Left cardiac atrium (tissue), 4 donors: Measurements from ENCODE around the gene GSK3B. TPM values are rescaled to one million over a fixed set of nuclear protein-coding genes. Genes with fewer than 3 reads are reported as not detected.
"Not testable (repeated sequence)": the region's sequence is repeated elsewhere in the genome, so short reads cannot be mapped to it uniquely, and the experiment has no call there.

Source experiments
- ATAC-seq, 2 donors: fragments of 200-7000 bp; cut with Tn5 transposase; one replicate each; pipeline ENCODE4 v1.9.1; 2020; ENCODE audit warnings: mild to moderate bottlenecking in 2 of 2, moderate library complexity in 2 of 2
- DNase-seq: peaks from one replicate; pipeline ENCODE4 v3.0.0-alpha.2; 2020
- intact Hi-C, 2 donors: fragments of 100-400 bp; cut with DNase I; formaldehyde crosslinking; loops; one replicate each; pipeline versions ENCODE4 v1.14.1 to v1.15.1; 2022 to 2023
- total RNA-seq, 2 donors: library from RNA; stranded (reverse); fragmentation: NEBNext Ultra II Directional; extraction: Animal tissue kit (Norgen Biotek cat#: 25700); gene quantifications; one replicate each; pipeline ENCODE4 v1.2.1, GENCODE V29; 2021
- donor health status: DM: no; HTN: yes; CAD: no.
- donor health status: DM: no; HTN: yes; CAD: no; lungs with severe emphysema.
- donor health status: DM: yes; HTN: yes; CAD: no.
- donor health status: Dilated cardiomyopathy.

GSK3B gene
- total RNA-seq, 2 donors from 2014 or later, result 37.0 to 39.1 TPM

DNA sequence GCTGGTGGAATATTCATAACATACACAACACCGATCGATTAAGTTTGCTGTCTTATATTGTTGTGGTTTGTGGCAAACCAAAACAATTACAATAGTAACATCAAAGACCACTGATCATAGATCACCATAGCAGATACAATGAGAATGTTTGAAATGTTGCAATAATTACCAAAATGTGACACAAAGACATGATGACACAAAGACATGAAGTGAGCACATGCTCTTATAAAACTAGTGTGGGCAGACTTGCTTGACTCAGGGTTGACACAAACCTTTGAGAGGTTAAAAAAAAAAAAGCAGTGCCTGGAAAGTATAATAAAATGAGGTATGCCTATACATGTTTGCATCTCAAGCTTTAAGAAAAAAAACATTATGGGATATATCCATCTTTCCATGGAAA is 182.0 kb downstream of the GSK3B start:
- intact Hi-C loops, result no loop called here
- ATAC-seq, result no peak
- no peak for DNase-seq

DNA sequence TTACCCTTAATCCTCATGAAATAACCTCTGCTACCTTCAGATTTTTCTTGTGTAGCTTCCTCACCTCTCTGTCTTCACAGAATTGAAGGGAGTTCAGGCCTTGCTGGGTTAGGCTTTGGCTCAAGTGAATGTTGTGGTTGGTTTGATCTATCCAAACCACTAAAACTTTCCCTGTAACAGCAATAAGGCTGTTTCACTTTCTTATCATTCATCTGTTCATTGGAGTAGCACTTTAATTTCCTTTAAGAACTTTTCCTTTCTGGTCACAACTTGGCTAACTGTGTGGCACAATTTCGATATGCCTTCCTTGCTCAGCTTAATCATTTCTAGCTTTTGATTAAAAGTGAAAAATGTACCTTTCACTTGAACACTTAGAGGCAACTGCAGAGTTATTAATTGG is 182.5 kb downstream of the GSK3B start:
- no peak for ATAC-seq
- DNase-seq, result no peak
- intact Hi-C loops, result no loop called here

DNA sequence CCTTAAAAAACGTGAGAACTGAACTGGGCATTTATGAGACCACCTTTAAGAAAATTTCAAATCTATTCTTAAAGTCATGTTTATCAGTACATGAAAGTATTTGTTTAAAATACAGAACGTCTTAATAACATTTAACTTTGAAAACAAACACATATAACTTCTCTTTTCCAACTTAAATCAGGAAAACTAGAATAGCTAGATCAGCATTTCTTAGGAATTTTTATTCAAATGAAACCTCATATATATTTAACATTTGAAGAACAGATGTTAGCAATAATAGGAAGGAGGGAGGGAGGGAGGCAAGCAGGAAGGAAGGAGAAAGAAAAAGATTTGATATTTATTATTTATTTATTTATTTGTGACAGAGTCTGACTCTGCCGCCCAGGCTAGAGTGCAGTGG is 192.2 kb downstream of the GSK3B start:
- intact Hi-C loops, result no loop called here
- DNase-seq, result no peak
- ATAC-seq, result no peak

DNA sequence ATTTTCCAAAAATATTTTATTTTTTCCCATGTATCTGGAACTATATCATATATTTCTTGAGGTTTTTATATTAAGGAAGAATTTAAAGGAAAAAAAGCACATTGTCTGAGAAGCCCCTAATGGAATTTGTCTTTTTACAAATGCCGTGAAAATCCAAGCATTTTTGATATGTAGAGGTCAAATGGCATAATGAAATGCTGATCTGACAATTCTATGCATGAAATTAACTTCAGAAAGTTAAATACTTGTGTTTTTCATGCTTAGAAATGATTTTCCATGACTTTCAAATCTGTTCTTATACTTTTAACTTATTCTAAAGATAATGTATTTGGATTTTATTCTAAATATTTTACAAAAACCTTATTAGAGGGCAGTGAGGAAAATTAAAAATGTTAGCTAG is 193.1 kb downstream of the GSK3B start:
- ATAC-seq (no peak), DNase-seq (no peak)
- intact Hi-C loops, result no loop called here

DNA sequence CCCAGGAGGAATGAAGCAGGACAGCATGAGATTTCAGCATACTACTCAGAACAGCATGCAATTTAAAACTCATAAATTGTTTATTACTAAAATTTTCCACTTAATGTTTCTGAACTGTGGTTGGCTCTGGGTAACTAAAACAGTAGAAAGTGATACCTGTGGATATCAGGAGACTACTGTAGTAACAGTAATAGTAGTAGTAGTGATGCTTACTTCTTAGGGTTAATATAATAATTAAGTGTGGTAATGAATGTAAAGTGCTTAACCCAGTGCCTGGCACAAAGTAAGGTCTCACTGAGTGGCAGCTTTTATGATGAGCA is 195.1 kb downstream of the GSK3B start:
- intact Hi-C loops, result loop anchor here in 1 of 2 donors (10.0 kb wide), 1 partner anchor 196 kb away; the partner anchor contains the start of gene GSK3B

DNA sequence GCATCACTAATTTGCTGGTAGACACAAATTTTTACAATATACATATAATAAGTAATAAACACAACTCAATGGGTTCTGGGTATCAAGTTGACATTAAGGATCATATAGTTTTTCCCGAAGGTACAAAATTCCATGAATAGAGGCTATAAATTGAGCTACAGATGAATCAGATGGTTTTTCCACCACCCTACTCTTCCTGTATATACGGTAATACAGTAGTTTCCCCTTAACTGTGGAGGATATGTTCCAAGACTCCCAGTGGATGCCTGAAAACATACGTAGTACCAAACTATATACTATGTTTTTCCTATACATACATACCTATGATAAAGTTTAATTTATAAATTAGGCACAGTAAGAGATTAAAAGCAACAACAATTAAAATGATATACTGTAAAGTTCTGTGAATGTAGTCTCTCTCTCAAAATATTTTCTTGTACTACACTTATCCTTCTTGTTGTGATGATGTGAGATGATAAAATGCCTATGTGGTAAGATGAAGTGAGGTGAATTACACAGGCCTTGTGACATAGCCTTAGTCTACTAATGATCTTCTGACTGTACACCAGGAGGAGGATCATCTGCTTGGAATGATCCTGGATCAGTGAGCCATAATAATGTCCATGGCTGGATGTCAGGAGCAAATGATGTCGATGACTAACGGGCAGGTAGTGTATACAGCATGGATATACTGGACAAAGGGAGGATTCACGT is 195.6 kb downstream of the GSK3B start:
- ATAC-seq (no peak), DNase-seq (no peak)
- intact Hi-C loops, result loop anchor here in 1 of 2 donors (10.0 kb wide), 1 partner anchor 196 kb away; the partner anchor contains the start of gene GSK3B

More for the DNA sequence above, 195.1 kb downstream of the GSK3B start:
- ATAC-seq (no peak), DNase-seq (no peak)

DNA sequence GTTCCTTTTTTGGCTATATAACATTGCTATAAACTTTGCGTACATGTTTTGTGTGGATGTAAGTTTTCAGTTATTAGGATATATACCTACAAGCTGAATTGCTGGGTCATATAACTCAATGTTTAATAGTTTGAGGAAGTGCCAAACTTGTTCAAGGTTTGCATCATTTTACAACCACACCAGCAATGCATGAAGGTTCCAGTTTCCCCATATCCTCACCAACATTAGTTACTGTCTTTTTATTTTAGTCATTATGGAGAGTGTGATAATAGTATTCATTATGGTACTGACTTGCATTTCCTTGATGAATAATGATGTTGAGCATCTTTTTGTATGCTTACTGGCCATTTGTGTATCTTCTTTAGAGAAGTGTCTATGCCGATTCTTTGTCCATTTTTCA is 200.1 kb downstream of the GSK3B start:
- no peak for ATAC-seq
- no peak for DNase-seq
- intact Hi-C loops, result loop anchor here (5.0 to 10.0 kb wide), 4 partner anchors 198 to 303 kb away; partner anchors contain the start of gene GSK3B (in 2 of the 2)

DNA sequence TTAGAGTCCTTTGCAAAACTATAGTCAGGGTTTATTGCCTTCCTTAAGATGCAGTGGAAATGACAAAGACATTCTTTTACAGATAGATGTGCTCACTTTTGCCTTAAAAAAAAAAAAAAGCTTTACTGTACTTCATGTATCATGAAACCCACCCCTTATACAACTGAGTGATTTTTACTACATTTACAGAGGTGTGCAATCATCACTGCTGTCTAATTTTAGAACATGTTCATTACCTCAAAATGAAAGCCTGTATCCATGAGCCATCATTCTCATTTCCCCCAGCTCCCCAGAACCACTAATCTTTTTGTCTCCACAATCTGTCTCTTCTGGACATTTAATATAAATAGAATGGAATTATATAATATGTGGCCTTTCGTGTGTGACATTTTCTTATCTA is 200.5 kb downstream of the GSK3B start:
- DNase-seq, result no peak
- intact Hi-C loops, result loop anchor here (5.0 to 10.0 kb wide), 4 partner anchors 199 to 304 kb away; partner anchors contain the start of gene GSK3B (in 2 of the 2)
- ATAC-seq, result no peak

DNA sequence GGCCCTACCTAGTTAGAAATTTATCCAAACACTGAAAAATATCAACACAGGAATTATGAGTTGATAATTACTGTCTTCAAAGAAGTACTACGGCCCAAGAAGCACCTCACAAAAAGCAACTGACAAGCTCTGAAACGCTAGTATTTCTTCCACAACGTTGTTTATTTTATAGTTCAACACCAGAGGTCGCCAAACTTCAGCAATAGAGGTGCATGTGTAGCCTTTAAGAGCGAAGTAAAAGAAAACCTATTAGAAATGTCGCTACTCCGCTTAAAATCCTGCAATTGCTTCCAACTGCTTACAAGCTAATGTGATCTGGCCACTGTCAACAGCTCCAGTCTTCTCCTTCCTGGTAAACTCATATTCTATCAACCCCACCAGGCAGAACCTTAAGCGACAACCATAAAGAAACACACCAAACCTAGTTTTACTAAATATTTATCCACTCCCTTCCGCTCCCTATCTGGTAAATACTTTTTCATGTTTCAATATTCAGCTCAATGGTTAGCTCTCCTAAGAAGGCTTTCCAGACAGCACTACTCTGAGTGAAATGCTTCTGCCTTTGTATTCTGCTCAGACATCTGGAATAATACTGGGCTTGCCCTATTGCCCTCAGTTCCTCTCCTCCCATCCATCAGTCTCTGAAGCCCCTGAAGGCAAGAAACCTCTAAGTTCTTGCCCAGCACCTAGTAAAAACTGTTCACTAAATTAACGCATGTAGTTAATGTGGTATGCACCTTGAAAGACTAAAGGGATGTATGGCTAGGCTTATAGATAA is 202.1 kb downstream of the GSK3B start:
- intact Hi-C loops, result loop anchor here (5.0 to 10.0 kb wide), 4 partner anchors 200 to 305 kb away; partner anchors contain the start of gene GSK3B (in 2 of the 2)
- DNase-seq, result no peak
- peak; percentile 81 to 84 for ATAC-seq

DNA sequence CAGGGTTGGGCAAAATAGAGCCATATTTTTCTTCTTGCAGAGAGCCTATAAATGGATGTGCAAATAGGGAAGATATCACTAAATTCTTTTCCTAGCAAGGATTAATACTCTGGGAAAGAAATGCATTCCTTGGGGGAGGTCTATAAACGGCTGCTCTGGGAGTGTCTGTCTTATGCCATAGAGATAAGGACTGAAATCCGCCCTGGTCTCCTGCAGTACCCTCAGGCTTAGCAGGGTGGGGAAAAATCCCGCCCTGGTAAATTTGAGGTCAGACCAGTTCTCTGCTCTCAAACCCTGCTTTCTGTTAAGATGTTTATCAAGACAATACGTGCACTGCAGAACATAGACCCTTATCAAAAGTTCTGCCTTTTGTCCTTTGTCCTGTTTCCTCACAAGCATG is 205.6 kb downstream of the GSK3B start:
- intact Hi-C loops, result loop anchor here in 1 of 2 donors (2.0 kb wide), 1 partner anchor 66 kb away; no protein-coding TSS in a partner anchor
- DNase-seq, ATAC-seq: not testable (repeated sequence)

DNA sequence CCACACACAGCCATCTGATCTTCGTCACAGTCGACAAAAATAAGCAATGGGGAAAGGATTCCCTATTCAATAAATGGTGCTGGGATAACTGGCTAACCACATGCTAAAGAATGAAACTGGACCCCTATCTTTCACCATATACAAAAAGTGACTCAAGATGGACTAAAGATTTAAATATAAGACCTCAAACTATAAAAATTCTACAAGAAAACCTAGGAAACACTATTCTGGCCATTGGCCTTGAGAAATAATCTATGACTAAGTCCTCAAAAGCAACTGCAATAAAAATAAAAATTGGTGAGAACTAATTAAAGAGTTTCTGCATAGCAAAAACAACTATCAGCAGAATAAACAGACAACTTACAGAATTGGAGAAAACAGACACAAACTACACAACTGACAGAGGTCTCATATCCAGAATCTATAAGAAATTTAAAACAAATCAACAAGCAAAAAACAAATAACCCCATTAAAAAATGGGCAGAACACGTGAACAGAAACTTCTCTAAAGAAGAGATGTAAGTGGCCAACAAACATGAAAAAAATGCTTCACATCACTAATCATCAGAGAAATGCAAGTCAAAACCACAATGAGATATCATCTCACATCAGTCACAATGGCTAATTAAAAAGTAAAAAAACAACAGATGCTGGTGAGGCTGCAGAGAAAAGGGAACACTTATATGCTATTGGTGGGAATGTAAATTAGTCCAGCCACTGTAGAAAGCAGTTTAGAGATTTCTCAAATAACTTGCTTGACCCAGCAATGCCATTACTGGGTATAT is 208.3 kb downstream of the GSK3B start:
- ATAC-seq, result no peak
- intact Hi-C loops, result no loop called here
- DNase-seq, result no peak

DNA sequence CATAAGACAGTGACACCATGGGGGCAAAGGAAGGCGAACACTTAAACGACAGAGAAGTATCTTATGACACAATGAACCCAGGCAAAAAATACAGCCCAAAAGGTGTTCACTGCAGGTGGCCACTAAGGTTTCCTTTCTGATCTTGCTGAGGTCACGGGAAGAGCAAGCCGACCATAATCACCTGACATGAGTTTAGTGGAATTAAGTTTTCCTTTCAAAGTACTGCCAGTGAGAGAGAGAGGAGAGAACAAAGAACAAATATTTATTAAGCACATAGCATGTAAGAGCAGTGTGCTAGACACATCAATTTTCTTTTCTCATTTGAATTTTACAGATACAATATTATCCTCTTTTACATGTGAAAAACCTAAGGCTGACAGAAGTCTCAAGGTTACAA is 210.1 kb downstream of the GSK3B start:
- DNase-seq, result no peak
- ATAC-seq, result no peak
- intact Hi-C loops, result no loop called here

DNA sequence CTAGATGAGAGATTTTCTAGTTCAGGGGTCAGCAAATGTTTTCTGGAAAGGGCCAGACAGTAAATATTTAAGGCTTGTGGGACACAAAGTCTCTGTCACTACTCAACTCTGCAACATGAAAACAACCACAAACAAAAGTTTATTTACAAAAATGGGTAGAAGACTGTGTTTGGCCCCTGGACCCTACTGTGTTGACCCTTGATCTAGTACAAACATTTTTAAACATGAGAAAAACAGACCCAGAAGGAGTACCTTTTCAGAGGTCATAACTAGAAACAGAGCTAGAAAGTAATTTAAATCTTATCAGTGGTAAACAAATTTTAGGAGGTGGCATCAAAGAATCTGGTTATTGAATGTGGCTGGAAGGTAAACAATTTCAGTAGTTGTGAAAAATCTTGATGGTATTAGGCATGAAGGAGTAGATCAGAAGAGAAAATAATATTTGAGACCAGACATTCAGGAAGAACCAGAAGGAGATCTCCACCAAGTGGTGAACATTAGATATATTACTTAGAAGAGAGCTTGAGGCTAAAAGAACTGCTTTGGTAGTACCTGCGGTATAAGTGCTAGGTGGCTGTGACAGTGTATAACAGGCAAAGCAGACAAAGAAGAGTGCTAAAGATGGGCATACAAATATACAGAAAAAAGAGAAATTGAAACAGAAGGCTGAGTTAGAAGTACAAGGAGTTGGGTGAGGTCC is 210.6 kb downstream of the GSK3B start:
- intact Hi-C loops, result no loop called here
- ATAC-seq (no peak), DNase-seq (no peak)

DNA sequence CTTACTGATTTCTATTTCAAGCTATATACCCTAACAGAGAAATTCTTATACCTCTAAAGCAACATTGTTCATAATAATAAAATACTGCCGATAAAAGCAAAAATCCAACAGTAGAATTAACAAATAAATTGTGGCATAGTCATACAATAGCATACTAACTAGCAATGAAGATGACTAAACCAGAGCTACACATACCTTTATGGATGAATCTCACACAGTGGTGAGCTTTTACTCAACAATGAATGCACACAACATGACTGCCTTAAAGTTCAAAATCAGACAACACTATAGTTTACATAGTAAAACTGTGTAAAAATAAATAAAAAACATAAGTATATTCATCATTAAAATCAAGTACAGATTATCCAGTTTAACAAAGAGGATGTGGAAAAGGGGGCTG is 213.3 kb downstream of the GSK3B start:
- intact Hi-C loops, result no loop called here
- no peak for DNase-seq
- no peak for ATAC-seq

DNA sequence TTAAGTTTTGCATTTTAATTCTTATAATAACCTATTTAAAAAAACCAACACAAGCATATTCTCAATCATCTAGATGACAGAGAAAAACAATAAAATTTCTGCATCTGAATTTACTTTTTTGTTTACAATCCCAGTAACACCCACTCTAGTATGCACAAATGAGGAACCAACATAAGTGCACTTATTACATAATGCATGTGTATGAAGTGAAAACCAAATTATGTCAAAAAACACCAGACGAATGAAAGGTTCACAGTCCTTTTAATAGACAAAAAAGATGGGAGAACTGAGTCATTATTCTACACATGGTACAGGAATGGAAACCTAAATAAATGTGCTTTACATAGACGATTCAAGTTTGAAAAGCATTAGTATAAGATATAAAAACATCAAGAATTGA is 220.6 kb downstream of the GSK3B start:
- no peak for ATAC-seq
- intact Hi-C loops, result no loop called here
- DNase-seq, result no peak

DNA sequence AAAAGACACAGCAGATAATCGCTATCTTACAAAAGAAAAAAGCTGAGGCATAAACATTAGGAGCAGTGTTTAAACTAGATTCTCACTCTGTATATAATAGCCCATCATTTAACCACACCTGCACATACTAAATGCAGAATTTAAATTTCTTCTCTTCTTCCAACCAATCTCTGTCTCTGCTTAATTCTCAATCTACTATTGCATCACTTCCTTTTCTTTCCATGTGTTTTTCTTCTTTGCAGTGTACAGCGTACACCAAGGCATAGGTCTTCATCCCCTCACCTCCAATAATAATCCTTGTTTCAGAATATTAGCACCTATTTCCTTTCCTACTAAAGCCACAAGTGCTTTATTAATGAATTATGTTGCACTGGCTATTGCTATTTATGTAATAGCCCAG is 221.5 kb downstream of the GSK3B start:
- DNase-seq (no peak), ATAC-seq (no peak)
- intact Hi-C loops, result no loop called here

DNA sequence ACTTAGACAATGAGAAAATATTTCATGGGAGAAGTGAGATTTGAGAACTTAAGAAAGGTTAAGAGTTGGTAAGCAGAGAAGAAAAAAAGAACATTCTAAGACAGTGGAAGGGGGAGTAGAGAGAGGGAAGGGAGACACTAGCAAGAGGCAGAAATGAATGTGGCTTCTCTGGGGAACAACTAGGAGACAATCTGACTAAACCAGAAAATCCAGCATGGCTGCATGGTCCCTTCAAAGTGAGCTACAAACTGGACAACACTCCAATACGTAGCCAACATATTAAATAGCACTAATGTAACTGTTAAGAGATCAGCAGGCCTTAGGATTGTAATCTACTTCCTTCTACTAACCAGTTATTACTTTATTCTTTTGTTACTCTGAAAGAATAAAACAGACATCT is 222.7 kb downstream of the GSK3B start:
- intact Hi-C loops, result no loop called here
- no peak for DNase-seq
- ATAC-seq, result no peak

DNA sequence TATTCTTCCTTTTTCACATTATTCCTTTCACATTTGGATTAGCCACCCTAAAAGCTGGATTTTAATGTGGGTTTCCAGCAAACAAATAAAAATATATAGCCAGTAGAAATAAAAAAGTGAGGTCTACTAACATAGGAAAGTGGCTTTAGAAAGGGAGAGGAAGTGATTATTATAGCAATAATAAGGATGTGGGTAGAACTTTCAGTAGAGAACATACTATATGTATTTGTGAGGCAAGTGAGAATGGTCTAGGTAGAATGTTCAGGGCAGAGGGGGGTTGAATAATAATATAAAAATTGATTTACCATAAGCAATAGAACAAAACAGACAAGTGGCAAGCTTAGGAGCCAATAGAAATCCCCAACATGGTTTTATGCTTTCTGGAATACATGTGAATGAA is 223.7 kb downstream of the GSK3B start:
- ATAC-seq (no peak), DNase-seq (no peak)
- intact Hi-C loops, result no loop called here

DNA sequence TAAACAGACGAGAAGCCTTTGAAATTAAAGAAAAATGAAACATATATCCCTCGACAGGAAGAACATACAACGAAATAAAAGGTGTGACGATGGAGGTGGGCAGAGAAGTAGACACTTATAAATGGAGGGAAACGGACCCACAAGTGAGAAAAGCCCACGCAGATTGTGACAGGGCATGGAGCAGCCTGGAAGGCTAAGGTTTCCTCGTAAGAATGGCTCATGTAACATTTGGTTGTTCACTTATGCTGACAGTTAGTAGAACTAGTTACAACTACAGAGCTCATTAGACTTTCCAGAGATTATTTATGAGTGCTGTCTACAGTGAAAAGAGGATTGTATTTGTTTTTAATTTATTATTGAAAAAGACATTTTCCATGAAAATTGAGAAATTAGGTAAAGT is 229.8 kb downstream of the GSK3B start:
- intact Hi-C loops, result no loop called here
- DNase-seq (no peak), ATAC-seq (no peak)
